AG04449 (cell line): ENCODE data around the gene FUOM.
A peak's percentile ranks its signal among the peaks of the same experiment; 100 is the strongest.

Source experiments
- CTCF ChIA-PET: fragments of 350-600 bp; formaldehyde crosslinking; extraction: SDS; loops from one replicate; lab custom pipeline; 2021; ENCODE audit warnings: antibody characterized with exemption; lab: Yijun Ruan, JAX
- POLR2A ChIA-PET: fragments of 400-600, 350-600 bp; formaldehyde crosslinking; extraction: SDS; loops from one replicate; lab custom pipeline; 2020; ENCODE audit warnings: antibody characterized with exemption, inconsistent platforms; lab: Yijun Ruan, JAX
- DNase-seq: peaks from one replicate; pipeline ENCODE4 v3.0.0-alpha.2; 2010; ENCODE audit warnings: low read depth, low spot score
- H3K4me3 ChIP-seq: 2 replicates; pipeline ENCODE4 v1.5.1; 2011; ENCODE audit warnings: low read depth, mild to moderate bottlenecking, control low read depth, low read length
- CTCF ChIP-seq: IDR thresholded peaks from one replicate; pipeline ENCODE4 v1.5.1; 2011; ENCODE audit warnings: mild to moderate bottlenecking, moderate library complexity, low read length, control low read depth, inconsistent platforms; ENCODE audit not compliant: insufficient read depth; ENCODE audit errors: missing control alignments

Gene FUOM

GRCh38 chr10:133357285-133358161, at the start of gene FUOM:
TSS of gene FUOM (minus strand) at chr10:133358019. CDS start at chr10:133358007, 12 bp downstream.
- no peak for DNase-seq
- POLR2A ChIA-PET = no interaction called here
- H3K4me3 ChIP-seq = peak within 1 kb of the TSS; percentile 64
- no peak for TF ChIP-seq CTCF
- CTCF ChIA-PET = interaction anchor here (1.2 to 4.5 kb wide), 3 partner anchors 26 to 43 kb away, joined by 3 to 25 read pairs (median 4); no protein-coding TSS in a partner anchor

GRCh38 chr10:133405844-133406527, 48.2 kb upstream of the FUOM start:
- ChIA-PET CTCF (interaction anchor here (1.2 to 1.5 kb wide), 2 partner anchors 15 to 77 kb away, joined by 3 read pairs; no protein-coding TSS in a partner anchor), POLR2A (no interaction called here)
- TF ChIP-seq CTCF = no peak
- H3K4me3 ChIP-seq = no peak overlapping the region
- DNase-seq = no peak

- no peak for TF ChIP-seq CTCF
- ChIA-PET CTCF (interaction anchor here (1.2 to 1.5 kb wide), 2 partner anchors 15 to 76 kb away, joined by 3 read pairs; no protein-coding TSS in a partner anchor), POLR2A (no interaction called here)
- no peak overlapping the region for H3K4me3 ChIP-seq
- DNase-seq = no peak
Observed at GRCh38 chr10:133405272-133405671, 47.5 kb upstream of the FUOM start.

- POLR2A ChIA-PET = no interaction called here
- no peak for DNase-seq
- no peak for TF ChIP-seq CTCF
- CTCF ChIA-PET = interaction anchor here (0.7 kb wide), 1 partner anchor 74 kb away, joined by 3 read pairs; no protein-coding TSS in a partner anchor
- H3K4me3 ChIP-seq = no peak overlapping the region
Observed at GRCh38 chr10:133403784-133404183, 46.0 kb upstream of the FUOM start.

GRCh38 chr10:133403359-133403758, 45.5 kb upstream of the FUOM start:
- no peak for DNase-seq
- no peak for TF ChIP-seq CTCF
- ChIA-PET POLR2A (no interaction called here), CTCF (interaction anchor here (0.7 kb wide), 1 partner anchor 74 kb away, joined by 3 read pairs; no protein-coding TSS in a partner anchor)
- no peak overlapping the region for H3K4me3 ChIP-seq
